ENCODE measurements around the gene EFCAB9.

EFCAB9 gene

GRCh38 chr5:172177176-172177575 lies 16.8 kb upstream of the EFCAB9 start:
- TF ChIP-seq, protein P1, sequence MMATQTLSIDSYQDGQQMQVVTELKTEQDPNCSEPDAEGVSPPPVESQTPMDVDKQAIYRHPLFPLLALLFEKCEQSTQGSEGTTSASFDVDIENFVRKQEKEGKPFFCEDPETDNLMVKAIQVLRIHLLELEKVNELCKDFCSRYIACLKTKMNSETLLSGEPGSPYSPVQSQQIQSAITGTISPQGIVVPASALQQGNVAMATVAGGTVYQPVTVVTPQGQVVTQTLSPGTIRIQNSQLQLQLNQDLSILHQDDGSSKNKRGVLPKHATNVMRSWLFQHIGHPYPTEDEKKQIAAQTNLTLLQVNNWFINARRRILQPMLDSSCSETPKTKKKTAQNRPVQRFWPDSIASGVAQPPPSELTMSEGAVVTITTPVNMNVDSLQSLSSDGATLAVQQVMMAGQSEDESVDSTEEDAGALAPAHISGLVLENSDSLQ (IDR thresholded peaks at IDR 0.05) = no peak
- no peak for TF ChIP-seq FOXK2 (IDR thresholded peaks at IDR 0.05)
- no peak for TF ChIP-seq HDGF (IDR thresholded peaks at IDR 0.05; ENCODE audit: borderline replicate concordance)
- no peak for TF ChIP-seq BHLHE40 (IDR thresholded peaks at IDR 0.05; ENCODE audit: borderline replicate concordance)
- TF ChIP-seq SUZ12 (IDR thresholded peaks at IDR 0.05) = no peak
- TF ChIP-seq ARNT (IDR thresholded peaks at IDR 0.05) = no peak
- no peak for TF ChIP-seq FOXM1 (IDR thresholded peaks at IDR 0.05; ENCODE audit: borderline replicate concordance)
- TF ChIP-seq L3MBTL2 (conservative IDR thresholded peaks at IDR 0.05) = no peak
- POLR2A ChIA-PET = interaction anchor here (1.7 kb wide), 1 partner anchor 9 kb away, joined by 5 read pairs; no protein-coding TSS in a partner anchor
- DNase-seq (ENCODE audit: extremely low spot score) = no peak
- CTCF ChIA-PET = interaction anchor here (1.1 kb wide), 1 partner anchor 12 kb away, joined by 3 read pairs; no protein-coding TSS in a partner anchor

GRCh38 chr5:172178301-172178987 lies 15.5 kb upstream of the EFCAB9 start:
- TF ChIP-seq LEF1 (IDR thresholded peaks at IDR 0.05; ENCODE audit: borderline replicate concordance) (no peak), BHLHE40 (IDR thresholded peaks at IDR 0.05; ENCODE audit: borderline replicate concordance) (no peak), ARNT (IDR thresholded peaks at IDR 0.05) (no peak), FOXM1 (IDR thresholded peaks at IDR 0.05; ENCODE audit: borderline replicate concordance) (no peak), ELF4 (IDR thresholded peaks at IDR 0.05) (no peak), ZNF384 (IDR thresholded peaks at IDR 0.05) (no peak), L3MBTL2 (conservative IDR thresholded peaks at IDR 0.05) (no peak), FOXK2 (IDR thresholded peaks at IDR 0.05) (no peak), SUZ12 (IDR thresholded peaks at IDR 0.05) (no peak), FOXA1 (IDR thresholded peaks at IDR 0.05) (no peak), TARDBP (IDR thresholded peaks at IDR 0.05) (no peak), HDGF (IDR thresholded peaks at IDR 0.05; ENCODE audit: borderline replicate concordance) (no peak), NFRKB (IDR thresholded peaks at IDR 0.05) (no peak), CTBP1 (IDR thresholded peaks at IDR 0.05; ENCODE audit: borderline replicate concordance) (no peak), SP1 (IDR thresholded peaks at IDR 0.05) (no peak)
- TF ChIP-seq, protein P1 (IDR thresholded peaks at IDR 0.05) = no peak
- CTCF ChIA-PET = interaction anchor here (0.9 kb wide), 1 partner anchor 105 kb away, joined by 3 read pairs; no protein-coding TSS in a partner anchor
- DNase-seq (ENCODE audit: extremely low spot score) = no peak
- POLR2A ChIA-PET = interaction anchor here (1.7 kb wide), 1 partner anchor 8 kb away, joined by 5 read pairs; no protein-coding TSS in a partner anchor

DNA sequence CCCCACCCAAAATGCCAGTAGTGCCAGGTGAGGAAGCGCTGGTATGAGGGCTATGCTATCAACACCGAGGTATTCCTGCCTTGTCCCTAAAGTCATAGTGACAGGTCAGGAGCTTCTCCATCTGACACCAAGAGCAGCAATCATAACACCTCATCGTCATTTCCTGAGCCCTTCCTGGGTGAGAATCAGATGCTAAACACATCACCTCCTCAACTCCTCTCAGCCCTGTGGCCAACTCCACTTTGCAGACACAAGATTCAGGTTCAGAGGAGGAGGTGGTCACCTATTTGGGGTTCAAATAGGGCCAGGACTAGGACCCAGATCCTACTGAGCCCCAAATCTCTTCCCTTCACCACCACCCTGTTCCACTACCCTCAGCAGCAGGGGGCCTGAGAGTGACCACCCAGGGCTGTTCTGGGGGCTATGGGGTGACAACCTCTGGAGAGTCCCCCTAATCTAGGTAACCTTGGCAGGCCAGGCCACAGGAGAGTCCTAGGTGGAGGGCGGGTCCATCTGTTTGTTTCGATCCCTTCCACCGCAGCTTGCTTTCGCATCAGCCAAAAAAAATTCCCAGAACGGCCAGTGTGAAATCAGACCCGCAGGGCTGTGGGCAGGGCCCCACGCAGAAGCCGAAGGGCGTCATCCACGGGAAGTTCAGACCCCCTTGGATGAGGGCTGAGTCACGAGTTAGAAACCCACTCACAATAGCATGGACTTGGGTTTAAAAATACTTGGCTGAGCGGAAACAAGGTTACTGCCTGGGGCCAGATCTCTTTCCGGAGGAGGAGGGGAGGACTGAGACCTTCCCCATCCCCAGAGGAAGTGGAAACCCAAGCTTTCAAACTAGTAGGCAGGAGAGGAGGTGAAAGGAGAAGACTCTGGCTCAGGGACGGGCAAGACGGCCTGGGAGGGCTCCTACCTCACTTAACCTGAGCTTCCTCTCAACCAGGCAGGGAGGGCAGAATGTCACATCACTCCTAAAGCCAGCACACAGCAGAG lies 14.7 kb upstream of the EFCAB9 start:
- TF ChIP-seq, protein P1 (IDR thresholded peaks at IDR 0.05) = no peak
- no peak for TF ChIP-seq FOXM1 (IDR thresholded peaks at IDR 0.05; ENCODE audit: borderline replicate concordance)
- no peak for TF ChIP-seq TARDBP (IDR thresholded peaks at IDR 0.05)
- TF ChIP-seq NFRKB (IDR thresholded peaks at IDR 0.05) = no peak
- TF ChIP-seq ZNF384 (IDR thresholded peaks at IDR 0.05) = no peak
- no peak for TF ChIP-seq LEF1 (IDR thresholded peaks at IDR 0.05; ENCODE audit: borderline replicate concordance)
- TF ChIP-seq BHLHE40 (IDR thresholded peaks at IDR 0.05; ENCODE audit: borderline replicate concordance) = no peak
- no peak for DNase-seq (ENCODE audit: extremely low spot score)
- POLR2A ChIA-PET = interaction anchor here (1.7 kb wide), 1 partner anchor 7 kb away, joined by 5 read pairs; no protein-coding TSS in a partner anchor
- CTCF ChIA-PET = interaction anchor here (0.9 kb wide), 1 partner anchor 104 kb away, joined by 3 read pairs; no protein-coding TSS in a partner anchor

- CTCF ChIA-PET = no interaction called here
- no peak for DNase-seq (ENCODE audit: extremely low spot score)
- TF ChIP-seq FOXA1 (IDR thresholded peaks at IDR 0.05) (no peak), ELF4 (IDR thresholded peaks at IDR 0.05) (no peak), FOXM1 (IDR thresholded peaks at IDR 0.05; ENCODE audit: borderline replicate concordance) (no peak), TARDBP (IDR thresholded peaks at IDR 0.05) (no peak), CTBP1 (IDR thresholded peaks at IDR 0.05; ENCODE audit: borderline replicate concordance) (no peak), ZNF384 (IDR thresholded peaks at IDR 0.05) (no peak), SP1 (IDR thresholded peaks at IDR 0.05) (no peak), BHLHE40 (IDR thresholded peaks at IDR 0.05; ENCODE audit: borderline replicate concordance) (no peak), ARNT (IDR thresholded peaks at IDR 0.05) (no peak), FOXK2 (IDR thresholded peaks at IDR 0.05) (no peak), NFRKB (IDR thresholded peaks at IDR 0.05) (no peak), HDGF (IDR thresholded peaks at IDR 0.05; ENCODE audit: borderline replicate concordance) (no peak), L3MBTL2 (conservative IDR thresholded peaks at IDR 0.05) (no peak)
- TF ChIP-seq, protein P1 (IDR thresholded peaks at IDR 0.05) = no peak
- POLR2A ChIA-PET = interaction anchor here (0.5 kb wide), 1 partner anchor 216 kb away, joined by 3 read pairs; no protein-coding TSS in a partner anchor
These were observed 13.0 kb upstream of the EFCAB9 start for GRCh38 chr5:172180936-172181335.

DNA sequence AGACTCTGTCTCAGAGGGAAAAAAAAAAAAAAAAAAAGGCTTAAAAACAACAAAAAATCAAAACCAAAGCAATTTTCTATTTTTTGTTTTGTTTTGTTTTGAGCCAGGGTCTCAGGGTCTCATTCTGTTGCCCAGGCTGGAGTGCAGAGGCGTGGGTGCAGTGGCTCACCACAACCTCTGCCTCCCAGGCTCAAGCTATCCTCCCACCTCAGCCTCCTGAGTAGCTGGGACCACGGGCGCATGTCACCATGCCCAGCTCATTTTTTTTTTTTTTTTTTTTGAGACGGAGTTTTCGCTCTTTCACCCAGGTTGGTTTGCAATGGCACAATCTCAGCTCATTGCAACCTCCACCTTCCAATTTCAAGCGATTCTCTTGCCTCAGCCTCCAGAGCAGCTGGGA lies 11.7 kb upstream of the EFCAB9 start:
- CTCF ChIA-PET = no interaction called here
- TF ChIP-seq ARNT (IDR thresholded peaks at IDR 0.05) (no peak), FOXM1 (IDR thresholded peaks at IDR 0.05; ENCODE audit: borderline replicate concordance) (no peak), SUZ12 (IDR thresholded peaks at IDR 0.05) (no peak), SP1 (IDR thresholded peaks at IDR 0.05) (no peak), FOXA1 (IDR thresholded peaks at IDR 0.05) (no peak), HDGF (IDR thresholded peaks at IDR 0.05; ENCODE audit: borderline replicate concordance) (no peak), TARDBP (IDR thresholded peaks at IDR 0.05) (no peak), CTBP1 (IDR thresholded peaks at IDR 0.05; ENCODE audit: borderline replicate concordance) (no peak), NFRKB (IDR thresholded peaks at IDR 0.05) (no peak), LEF1 (IDR thresholded peaks at IDR 0.05; ENCODE audit: borderline replicate concordance) (no peak), ZNF384 (IDR thresholded peaks at IDR 0.05) (no peak), BHLHE40 (IDR thresholded peaks at IDR 0.05; ENCODE audit: borderline replicate concordance) (no peak), ELF4 (IDR thresholded peaks at IDR 0.05) (no peak), L3MBTL2 (conservative IDR thresholded peaks at IDR 0.05) (no peak), FOXK2 (IDR thresholded peaks at IDR 0.05) (no peak)
- TF ChIP-seq, protein P1 (IDR thresholded peaks at IDR 0.05) = no peak
- no peak for DNase-seq (ENCODE audit: extremely low spot score)
- POLR2A ChIA-PET = no interaction called here
